GM21423 (cell line): ENCODE results near the gene PSMD11.
"Not testable (repeated sequence)": the region's sequence is repeated elsewhere in the genome, so short reads cannot be mapped to it uniquely, and the experiment has no call there.

ENCODE experiments used
- ATAC-seq: cut with Tn5 transposase; IDR thresholded peaks from one replicate; pipeline ENCODE4 v1.9.1; 2021; ENCODE audit warnings: mild to moderate bottlenecking, moderate library complexity; ENCODE audit not compliant: unreplicated experiment

Gene PSMD11

DNA sequence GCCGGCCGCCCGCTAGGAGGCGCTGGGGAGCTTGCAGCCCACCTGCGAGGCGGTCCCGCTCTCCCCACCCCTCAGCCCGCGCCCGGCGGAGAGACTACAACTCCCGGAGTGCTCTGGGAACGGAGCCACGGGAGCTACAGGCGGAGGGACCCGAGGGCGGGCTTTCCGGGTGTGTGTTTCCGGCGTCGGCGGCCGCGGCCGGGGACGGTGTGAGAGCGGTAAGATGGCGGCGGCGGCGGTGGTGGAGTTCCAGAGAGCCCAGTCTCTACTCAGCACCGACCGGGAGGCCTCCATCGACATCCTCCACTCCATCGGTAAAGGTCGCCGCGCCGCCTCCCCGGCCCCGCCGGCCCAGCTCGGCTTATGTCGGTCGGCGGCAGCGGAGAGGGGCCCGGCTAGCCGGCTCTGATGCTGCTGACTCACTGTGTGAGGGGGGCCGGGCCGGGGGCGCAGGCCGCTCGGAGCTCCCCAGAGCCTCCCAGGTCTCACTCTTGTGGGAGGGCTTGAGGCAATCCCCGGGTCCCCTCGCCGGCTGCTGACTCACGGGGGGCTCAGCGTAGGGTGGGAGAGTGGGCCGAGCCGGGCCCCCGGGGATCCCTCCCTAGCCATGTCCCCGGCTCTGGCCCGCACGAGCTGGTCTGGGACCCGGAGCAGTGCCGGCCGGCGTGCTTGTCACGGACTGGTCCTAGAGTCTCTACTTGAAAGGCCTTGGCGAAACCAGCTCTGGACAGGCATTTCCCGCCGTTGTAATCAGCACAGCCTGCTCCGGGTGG, at the start of gene PSMD11:
PSMD11 (plus strand) TSS at position 210 of the 773 bp plus-strand sequence; CDS start at position 224, 14 bp downstream.
- ATAC-seq, result peak; percentile 89

DNA sequence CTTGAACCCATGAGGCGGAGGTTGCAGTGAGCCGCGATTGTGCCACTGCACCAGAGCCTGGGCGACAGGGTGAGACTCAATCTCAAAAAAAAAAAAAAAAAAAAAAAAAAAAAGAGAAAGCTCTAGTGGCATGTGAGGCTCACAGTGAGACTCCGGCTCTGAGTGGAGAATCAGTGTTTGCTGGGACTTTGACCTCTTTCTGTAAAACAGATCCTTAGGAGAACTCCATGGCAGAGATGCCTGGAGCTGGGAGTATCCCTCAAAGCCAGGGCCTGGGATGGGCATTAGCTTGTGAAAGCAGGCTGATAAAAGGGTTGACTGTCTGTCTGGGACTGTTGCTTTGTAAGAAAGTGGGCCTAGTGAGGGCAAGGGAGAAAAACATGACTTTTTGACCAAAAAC, 48.0 kb upstream of the PSMD11 start:
- ATAC-seq, result no peak

DNA sequence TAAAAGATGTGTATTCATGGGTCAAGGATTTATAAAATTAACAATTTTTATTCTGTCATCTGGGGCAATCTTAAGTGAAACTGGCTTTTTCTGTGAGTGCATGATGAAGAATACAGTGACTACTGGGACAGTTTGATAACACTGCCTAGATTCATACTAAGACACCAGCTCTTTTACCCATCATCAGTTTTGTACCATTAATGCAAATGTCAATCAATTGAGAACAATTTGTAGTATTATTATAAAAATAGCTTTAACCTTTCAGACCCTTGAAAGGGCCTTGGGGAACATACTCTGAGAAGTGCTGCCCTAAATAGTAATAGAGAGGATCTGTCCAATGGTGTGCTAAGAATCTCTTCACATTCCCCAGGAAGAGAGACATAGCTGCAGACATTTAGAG, 45.4 kb upstream of the PSMD11 start:
- no peak for ATAC-seq

DNA sequence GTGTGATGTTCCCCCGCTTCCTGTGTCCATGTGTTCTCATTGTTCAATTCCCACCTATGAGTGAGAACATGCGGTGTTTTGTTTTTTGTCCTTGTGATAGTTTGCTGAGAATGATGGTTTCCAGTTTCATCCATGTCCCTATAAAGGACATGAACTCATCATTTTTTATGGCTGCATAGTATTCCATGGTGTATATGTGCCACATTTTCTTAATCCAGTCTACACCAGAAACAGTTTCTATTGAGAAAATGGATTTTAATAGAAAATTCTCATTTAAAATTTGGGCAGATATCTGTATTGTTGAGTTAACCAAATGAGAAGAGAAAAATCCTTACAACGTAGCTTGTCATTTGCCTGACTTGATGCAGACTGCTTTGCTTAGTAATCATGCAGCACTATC, 34.2 kb upstream of the PSMD11 start:
- ATAC-seq, result not testable (repeated sequence)

DNA sequence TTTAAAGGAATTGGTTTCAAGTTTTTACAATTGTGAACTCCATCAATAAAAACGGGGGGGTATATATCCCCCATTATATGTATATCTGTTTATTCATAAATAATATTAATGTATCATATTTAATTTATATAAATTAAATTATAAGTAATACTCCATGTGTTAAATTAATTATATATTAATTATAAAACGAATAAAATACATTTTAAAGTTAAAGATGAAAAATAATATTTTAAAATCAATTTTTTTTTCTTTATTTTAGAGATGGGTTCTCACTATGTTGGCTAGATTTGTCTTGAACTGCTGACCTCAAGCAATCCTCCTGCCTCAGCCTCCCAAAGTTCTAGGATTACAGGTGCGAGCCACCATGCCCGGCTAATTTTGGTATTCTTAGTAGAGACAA, 17.4 kb upstream of the PSMD11 start:
- no peak for ATAC-seq

DNA sequence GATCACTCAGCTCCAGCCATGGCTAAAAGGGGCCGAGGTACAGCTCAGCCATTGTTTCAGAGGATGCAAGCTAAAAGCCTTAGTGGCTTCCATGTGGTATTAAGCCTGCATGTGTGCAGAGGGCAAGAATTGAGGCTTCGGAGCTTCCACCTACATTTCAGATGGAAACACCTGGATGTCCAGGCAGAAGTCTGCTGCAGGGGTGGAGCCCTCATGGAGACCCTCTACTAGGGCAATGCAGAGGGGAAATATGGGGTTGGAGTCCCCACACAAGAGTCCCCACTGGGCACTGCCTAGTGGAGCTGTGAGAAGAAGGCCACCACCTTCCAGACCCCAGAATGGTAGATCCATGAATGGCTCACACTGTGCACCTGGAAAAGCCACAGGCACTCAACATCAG, 14.7 kb upstream of the PSMD11 start:
- no peak for ATAC-seq

DNA sequence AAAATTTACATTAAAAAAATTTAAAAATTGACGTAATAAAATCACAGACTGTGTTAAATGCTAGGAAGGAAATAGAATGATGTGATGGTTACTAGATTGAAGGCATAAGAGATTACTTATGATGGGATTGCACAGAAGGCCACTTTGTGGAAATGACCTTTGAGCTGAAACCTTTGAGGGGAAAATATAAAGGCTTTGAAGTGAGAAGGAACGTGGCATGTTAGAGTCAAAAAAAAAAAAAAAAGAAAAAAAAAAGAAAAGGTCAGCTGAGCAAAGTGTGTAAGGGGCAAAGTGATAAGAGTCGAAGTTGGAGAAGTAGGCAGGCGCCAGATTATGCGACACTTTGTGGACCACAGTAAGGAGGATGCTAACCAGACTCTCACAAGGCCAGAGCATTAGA, 3.6 kb upstream of the PSMD11 start:
- ATAC-seq, result no peak

DNA sequence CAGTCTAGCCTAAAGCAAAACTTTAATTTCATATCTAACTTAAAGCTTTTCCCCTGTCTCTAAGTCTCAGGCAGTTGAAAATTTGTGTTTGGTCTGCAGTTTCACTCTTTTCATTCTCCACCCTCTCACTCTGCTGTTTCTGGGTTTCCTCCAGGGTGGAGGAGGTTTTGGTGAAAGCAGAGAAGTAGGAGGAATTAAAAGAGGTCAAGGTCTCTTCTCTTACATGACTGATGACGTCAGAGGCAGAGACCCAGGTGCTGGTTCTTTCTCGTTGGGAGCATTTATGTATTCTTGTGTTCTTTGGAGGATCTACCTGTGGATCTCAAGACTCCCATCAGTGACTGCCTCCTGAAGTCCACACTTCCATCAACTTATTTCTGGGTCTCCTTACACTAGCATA, 2.4 kb upstream of the PSMD11 start:
- no peak for ATAC-seq

DNA sequence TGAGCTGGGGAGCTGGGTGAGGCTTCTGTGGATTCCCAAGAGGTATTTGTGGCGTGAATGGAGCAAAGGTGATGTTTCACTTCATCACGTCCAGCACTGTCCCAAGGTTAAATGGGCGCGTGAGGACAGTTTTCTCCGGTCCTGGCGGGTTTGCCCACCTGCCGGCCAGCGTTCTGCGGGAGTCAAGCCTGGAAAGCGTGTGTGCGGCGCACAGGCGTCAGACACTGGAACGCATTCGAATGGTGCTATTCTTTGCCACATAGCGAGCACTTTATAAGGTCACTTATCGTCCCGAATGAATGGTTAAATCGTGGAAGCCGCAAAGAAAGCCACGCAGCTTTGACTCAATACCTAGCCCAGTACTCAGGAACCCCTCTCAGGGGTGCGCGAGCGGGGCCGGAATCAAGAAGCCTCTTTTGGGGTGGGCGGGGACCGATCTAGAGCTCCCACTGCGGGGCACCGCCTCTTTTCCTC, 446 bp upstream of the PSMD11 start:
- no peak for ATAC-seq

DNA sequence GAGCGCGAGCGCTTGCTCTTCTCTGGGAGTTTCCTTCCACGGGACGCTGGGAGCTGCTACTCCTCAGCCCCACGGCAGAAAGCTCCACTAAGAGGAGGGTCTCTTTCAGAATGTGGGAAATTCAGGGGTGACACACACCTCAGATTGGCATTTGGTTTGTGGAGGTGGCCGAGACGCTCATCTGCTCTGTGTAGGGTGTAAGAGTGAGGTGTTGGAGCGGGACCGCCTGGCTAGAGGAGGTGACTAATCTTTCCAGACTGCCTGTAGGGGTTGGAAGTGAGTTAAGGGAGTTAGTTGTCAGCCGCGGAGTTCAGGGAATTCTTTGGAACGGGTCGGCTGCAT, 735 bp downstream of the PSMD11 start:
- ATAC-seq, result no peak

DNA sequence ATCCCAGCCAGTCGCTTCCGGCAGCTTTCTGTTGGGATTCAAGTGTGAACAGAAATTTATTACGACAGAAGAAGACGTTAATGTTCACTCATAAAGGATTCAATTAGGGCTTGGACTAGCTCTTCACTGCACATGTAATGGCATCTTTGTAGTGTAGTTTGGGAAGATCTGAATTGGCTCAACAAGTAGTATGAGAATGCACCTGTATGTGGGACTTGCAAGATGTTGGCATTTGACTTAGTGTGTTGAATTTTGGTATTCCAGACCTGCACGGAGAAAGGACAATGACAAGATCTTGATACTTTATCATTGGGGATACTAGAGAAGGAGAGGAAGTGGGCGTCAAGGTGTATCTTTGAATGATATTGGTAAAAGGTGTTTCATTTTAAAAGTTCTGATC, 1.2 kb downstream of the PSMD11 start:
- no peak for ATAC-seq

DNA sequence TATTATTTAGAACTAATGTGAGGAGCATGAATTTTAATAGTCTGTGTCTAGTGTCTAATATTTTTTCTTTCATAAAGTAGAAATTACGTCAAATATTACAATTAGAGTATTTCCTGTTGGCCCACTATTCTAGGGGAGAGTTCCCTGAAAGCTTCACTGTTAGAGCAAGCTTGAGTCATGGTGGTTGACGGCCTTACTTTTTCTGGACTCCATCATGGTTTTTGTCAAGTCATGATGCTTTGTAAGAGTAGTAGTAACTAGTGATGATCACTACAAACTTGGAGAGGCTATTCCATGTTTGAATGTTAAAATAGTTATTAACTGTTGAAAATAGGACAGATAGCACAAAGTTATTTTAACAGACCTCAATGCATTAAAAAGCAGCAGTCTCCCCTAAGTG, 1.7 kb downstream of the PSMD11 start:
- ATAC-seq, result no peak

DNA sequence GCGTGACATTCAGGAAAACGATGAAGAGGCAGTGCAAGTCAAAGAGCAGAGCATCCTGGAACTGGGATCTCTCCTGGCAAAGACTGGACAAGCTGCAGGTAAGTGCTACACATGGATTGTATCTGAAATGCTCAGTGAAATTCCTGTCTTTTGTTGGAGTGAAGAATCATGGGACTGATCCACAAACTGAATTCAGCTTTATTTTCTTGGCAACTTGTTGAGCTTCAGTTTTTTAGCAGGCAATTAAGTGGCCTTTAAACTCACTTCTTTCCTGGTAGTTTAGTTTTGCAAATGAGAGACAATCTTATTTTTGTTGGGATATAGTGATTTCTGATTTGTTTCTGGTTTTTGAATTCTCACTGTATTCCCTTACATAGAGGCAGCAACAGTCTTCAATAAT, 2.6 kb downstream of the PSMD11 start:
- no peak for ATAC-seq

DNA sequence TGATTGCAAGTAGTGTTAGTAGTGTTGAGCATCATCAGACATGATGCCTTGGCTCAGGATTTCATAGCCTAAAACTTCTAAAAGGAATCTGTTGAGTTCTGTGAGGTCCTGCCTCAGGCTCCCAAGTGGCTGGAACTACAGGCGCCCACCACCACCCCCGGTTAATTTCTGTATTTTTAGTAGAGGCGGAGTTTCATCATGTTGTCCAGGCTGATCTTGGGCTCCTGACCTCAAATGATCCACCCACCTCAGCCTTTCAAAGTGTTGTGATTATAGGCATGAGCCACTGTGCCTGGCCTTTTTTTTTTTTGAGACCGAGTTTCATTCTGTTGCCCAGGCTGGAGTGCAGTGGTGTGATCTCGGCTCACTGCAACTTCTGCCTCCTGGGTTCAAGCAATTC, 5.7 kb downstream of the PSMD11 start:
- no peak for ATAC-seq

DNA sequence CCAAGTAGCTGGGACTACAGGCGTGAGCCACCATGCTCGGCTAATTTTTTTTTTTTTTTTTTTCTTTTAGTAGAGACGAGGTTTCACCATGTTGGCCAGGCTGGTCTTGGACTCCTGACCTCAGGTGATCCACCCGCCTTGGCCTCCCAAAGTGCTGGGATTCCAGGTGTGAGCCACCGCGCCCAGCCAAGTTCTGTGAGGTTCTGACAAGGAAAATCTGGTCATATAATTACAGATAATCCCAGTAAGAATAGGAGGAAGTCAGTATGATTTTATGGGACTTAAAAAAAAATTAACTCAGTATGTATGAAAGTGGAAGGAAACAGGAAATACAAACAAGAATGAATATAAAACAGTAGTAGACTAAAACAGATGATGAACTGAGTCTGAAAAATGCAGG, 6.1 kb downstream of the PSMD11 start:
- not testable (repeated sequence) for ATAC-seq

DNA sequence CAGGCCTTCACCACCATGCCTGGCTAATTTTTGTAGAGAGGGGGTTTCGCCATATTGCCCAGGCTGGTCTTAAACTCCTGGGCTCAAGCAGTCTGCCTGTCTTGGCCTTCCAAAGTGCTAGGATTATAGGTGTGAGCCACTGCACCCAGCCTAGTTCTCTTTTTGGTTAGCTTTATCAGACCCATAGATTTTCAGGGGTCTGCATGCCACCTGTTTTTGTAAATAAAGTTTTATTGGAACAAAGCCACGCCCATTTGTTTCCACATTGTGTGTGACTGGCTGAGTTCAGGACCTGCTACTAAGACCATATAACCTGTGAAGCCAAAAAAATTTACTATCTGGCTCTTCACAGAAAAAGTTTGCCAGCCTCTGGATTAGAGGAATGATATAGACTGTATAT, 7.6 kb downstream of the PSMD11 start:
- no peak for ATAC-seq

DNA sequence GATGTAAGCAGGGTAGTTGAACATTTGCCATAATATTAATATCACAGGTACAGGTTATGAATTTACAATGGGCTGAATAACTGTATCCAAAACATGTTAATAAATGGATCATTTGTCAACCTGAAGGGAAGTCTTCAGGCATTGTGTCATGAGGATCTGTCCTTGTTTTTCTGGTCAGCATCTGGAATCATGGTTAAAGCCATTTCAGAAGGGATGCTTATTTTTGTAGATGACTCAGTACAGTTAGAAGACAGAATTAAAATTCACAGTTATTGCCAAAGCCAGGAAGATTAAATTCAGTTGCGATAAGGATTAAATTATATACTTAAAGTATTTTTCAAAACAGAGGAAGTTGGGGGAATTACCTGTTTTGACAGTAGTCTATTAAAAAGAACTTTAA, 8.0 kb downstream of the PSMD11 start:
- ATAC-seq, result no peak

DNA sequence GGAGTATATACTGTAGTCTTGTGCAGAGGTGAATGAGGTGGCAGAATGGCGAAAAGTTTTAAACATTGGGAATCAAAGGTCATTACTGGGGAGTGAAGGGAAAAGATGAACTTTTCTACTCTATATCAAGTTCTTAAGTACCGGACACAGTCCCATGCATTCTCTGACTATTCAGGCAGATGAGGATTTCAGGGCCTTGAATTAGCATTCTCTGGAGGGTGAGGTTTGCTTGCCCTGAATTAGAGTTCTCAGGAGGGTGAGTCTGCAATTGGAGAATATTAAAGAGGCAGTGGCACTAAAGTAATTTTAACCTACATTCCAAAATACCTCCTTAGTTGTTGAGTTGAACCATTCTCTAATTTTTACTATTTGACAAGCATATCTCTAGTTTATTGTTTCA, 9.1 kb downstream of the PSMD11 start:
- no peak for ATAC-seq

DNA sequence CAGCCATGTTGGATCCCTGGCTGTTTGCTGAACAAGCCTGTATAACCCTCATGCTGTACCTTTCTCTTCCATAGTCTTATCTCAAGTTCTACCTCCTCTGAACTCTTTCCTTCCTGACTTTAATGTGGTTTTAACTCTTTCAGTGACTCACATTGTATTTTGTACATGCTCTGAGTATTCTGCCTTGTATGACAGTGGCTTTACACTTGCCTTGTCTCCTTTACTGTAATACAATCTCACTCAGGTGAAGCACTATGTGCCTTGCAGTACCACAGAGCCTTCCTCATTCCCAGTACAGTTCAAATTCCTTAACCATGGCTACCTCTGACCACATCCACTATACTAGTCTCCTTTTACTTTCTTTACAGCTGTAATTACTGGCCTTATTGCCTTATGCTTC, 14.1 kb downstream of the PSMD11 start:
- no peak for ATAC-seq

DNA sequence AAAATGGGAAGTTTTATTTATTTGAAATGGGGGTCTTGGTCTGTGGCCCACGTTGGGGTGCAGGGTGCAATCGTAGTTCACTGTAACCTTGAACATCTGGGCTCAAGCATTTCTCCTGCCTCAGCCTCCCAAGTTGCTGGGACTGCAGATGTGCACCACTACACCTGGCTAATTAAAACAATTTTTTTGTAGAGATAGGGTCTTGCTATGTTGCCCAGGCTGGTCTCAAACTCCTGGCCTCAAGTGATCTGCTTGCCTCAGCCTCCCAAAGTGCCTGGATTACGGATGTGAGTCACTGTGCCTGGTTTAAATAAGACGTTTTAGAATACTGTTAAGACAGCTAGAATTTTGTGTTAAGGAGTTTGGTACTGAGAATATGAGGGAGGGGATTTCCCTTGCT, 15.7 kb downstream of the PSMD11 start:
- no peak for ATAC-seq

DNA sequence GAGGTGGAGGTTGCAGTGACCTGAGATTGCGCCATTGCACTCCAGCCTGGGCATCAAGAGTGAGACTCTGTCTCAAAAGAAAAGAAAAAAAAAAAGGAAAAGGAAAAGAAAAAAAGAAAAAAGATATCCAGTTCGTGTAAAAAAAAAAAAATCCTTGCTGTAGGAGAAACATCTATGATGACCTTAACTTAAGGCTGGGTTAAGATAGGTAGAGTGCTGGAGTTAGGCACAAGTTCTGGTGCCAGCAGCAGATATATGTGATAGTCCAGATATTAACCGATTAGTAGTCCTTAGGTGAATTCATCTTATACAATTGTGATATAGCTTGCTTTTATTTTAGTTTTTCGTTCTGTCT, 17.2 kb downstream of the PSMD11 start:
- ATAC-seq, result no peak

DNA sequence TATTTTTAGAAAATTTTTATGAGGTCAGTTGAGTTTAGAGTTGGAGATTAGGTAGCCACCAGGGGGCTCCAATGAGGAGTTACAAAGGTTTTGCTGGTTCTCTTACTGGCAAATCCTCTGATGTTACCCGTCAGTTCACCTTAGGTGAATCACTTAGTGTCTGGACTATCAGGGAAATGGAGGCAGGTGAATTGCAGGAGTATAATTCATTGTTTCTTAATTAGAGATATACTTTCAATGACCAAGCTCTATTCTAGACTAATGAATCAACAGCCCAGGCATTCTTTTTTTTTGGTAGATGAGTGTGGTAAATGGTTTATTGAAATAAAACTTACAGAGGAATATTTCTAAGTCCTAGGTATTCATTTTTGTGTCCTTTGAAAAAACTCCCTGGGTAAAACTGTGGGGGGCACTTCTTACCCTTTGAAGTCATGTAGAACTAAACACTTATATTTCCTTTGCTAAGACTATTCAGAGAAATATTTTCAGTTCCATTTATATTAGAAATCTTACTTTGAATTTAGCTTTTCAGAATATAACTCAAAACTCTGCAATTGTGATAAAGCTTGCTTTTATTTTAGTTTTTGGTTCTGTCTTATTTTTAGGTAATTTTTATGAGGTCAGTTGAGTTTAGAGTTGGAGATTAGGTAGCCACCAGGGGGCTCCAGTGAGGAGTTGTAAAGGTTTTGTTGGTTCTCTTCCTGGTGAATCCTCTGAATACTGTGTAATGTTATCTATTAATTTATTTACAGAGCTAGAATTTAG, 17.7 kb downstream of the PSMD11 start:
- no peak for ATAC-seq

DNA sequence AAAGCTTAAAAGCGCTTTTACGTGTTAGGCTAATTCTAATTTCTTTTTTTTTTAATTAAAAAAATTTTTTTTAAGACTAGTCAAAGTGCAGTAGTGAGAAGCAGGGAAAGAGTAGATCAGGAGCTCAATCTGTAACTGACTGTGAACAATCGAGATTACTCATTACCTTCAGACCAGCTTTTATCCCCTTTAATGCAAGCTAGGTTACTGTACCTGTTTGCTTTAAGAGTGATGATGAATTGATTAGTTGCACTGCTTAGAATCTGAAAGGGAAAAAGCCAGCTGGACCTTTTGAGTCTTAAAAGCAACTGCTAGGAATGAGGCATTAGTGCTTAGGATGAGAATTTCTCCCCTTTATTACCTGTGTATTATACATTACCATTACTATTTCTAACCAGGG, 19.0 kb downstream of the PSMD11 start:
- ATAC-seq, result no peak
